Endothelial cell of umbilical vein (primary cell): ENCODE measurements around the gene ATP6V0C. TPM values are rescaled to one million over a fixed set of nuclear protein-coding genes. Genes with fewer than 3 reads are reported as not detected.
A peak's percentile ranks its signal among the peaks of the same experiment; 100 is the strongest.

Experiments used
- BruUV-seq: library from RNA; stranded (reverse); fragments of 400-500 nt; replicated peaks from 2 replicates; lab custom pipeline; 2021; lab: Mats Ljungman, UMichigan
- CTCF ChIA-PET: fragments of 300-600, 350-600 bp; sonication (Branson Sonifier 250); formaldehyde crosslinking; loops from one replicate; lab custom pipeline; 2021; ENCODE audit warnings: antibody characterized with exemption, inconsistent platforms; lab: Charles Lee
- POLR2A ChIA-PET: fragments of 300-600, 350-600 bp; sonication (Branson Sonifier 250); formaldehyde crosslinking; loops from one replicate; lab custom pipeline; 2021; ENCODE audit warnings: antibody characterized with exemption, inconsistent platforms; lab: Charles Lee
- DNase-seq: peaks from one replicate; pipeline ENCODE4 v3.0.0-alpha.2; 2011; ENCODE audit warnings: low read depth, low spot score
- FAIRE-seq: peaks from 2 replicates; lab custom pipeline; 2011; peaks lifted over from hg19 to GRCh38; lab: Jason Lieb, UNC
- H2AFZ ChIP-seq: 2 replicates; pipeline ENCODE4 v1.6.0; 2012; ENCODE audit warnings: low read depth, low read length, control low read depth, inconsistent platforms
- H3K27ac ChIP-seq: 2 replicates; pipeline ENCODE4 v1.5.1; 2011; ENCODE audit warnings: low read depth, mild to moderate bottlenecking, control low read depth, low read length, moderate library complexity; ENCODE audit not compliant: insufficient read depth
- H3K27me3 ChIP-seq, 2 experiments: 2 replicates each; pipeline versions ENCODE4 v1.6.0 to v1.6.1; 2011; ENCODE audit warnings: low read length in 2 of 2, mixed read lengths in 1 of 2; ENCODE audit not compliant: control insufficient read depth in 2 of 2, insufficient read depth in 2 of 2
- H3K36me3 ChIP-seq, 2 experiments: 2 replicates in 1 of 2; 3 replicates in 1 of 2; pipeline ENCODE4 v1.5.1; 2011; ENCODE audit warnings: low read length in 2 of 2, mild to moderate bottlenecking in 1 of 2, moderate library complexity in 1 of 2; ENCODE audit not compliant: control insufficient read depth in 2 of 2, insufficient read depth in 2 of 2; ENCODE audit errors: extremely low read depth in 1 of 2
- H3K4me1 ChIP-seq: 3 replicates; pipeline ENCODE4 v1.5.1; 2011; ENCODE audit warnings: mild to moderate bottlenecking, low read length; ENCODE audit not compliant: control insufficient read depth, insufficient read depth; ENCODE audit errors: extremely low read depth
- H3K4me2 ChIP-seq: 2 replicates; pipeline ENCODE4 v1.6.1; 2011; ENCODE audit warnings: low read length, control low read depth, mixed read lengths; ENCODE audit not compliant: insufficient read depth
- H3K4me3 ChIP-seq, 3 experiments: fragments of 200-600 bp in 1 of 3; sonication (generic), shearing (Covaris generic) in 1 of 3; replicated peaks in 1 of 3; 2 replicates each; pipeline ENCODE4 v1.5.1; 2011 to 2016; ENCODE audit warnings: control low read depth in 3 of 3, low read length in 3 of 3, mild to moderate bottlenecking in 2 of 3, inconsistent platforms in 1 of 3, low read depth in 1 of 3, moderate library complexity in 1 of 3; ENCODE audit not compliant: insufficient read depth in 1 of 3
- H3K79me2 ChIP-seq: 2 replicates; pipeline ENCODE4 v1.6.0; 2012; ENCODE audit warnings: low read length, inconsistent platforms; ENCODE audit not compliant: control insufficient read depth, insufficient read depth
- H3K9ac ChIP-seq: replicated peaks from 2 replicates; pipeline ENCODE3; 2011; ENCODE audit warnings: low read length, control low read depth; ENCODE audit not compliant: insufficient read depth; ENCODE audit errors: extremely low read depth
- H3K9me1 ChIP-seq: replicated peaks from 3 replicates; pipeline ENCODE4 v1.6.0; 2011; ENCODE audit warnings: mild to moderate bottlenecking, low read length; ENCODE audit not compliant: control insufficient read depth, insufficient read depth; ENCODE audit errors: extremely low read depth
- H3K9me3 ChIP-seq: replicated peaks from 2 replicates; pipeline ENCODE4 v1.5.1; 2012; ENCODE audit warnings: low read length, inconsistent platforms; ENCODE audit not compliant: control insufficient read depth, insufficient read depth
- H4K20me1 ChIP-seq: replicated peaks from 2 replicates; pipeline ENCODE3; 2011; ENCODE audit warnings: mild to moderate bottlenecking, low read length; ENCODE audit not compliant: control insufficient read depth, insufficient read depth; ENCODE audit errors: extremely low read depth
- CTCF ChIP-seq, 2 donors: IDR thresholded peaks; 1 replicate in 1 of 2; 2 replicates in 1 of 2; pipeline ENCODE4 v1.5.1; 2011; ENCODE audit warnings: low read length in 2 of 2, mild to moderate bottlenecking in 2 of 2, moderate library complexity in 2 of 2, control low read depth in 1 of 2, inconsistent platforms in 1 of 2, low read depth in 1 of 2; ENCODE audit not compliant: insufficient read depth in 1 of 2; ENCODE audit errors: extremely low read depth in 1 of 2
- EZH2 ChIP-seq: IDR thresholded peaks from 2 replicates; pipeline ENCODE4 v1.6.1; 2012; ENCODE audit warnings: borderline replicate concordance, low read depth, mild to moderate bottlenecking, moderate library complexity, low read length, inconsistent platforms; ENCODE audit not compliant: severe bottlenecking
- POLR2A ChIP-seq: IDR thresholded peaks from 2 replicates; pipeline ENCODE4 v1.6.1; 2012; ENCODE audit warnings: low read depth, mild to moderate bottlenecking, control low read depth, low read length
- dilution Hi-C: fragments of 300-500 bp; cut with MboI; formaldehyde crosslinking; loops from one replicate; pipeline ENCODE4 v1.15.0; 2019; ENCODE audit warnings: low sequenced_read_pairs; ENCODE audit not compliant: extremely low pct_ligation_motif_present
- intact Hi-C: fragments of 100-400 bp; cut with micrococcal nuclease; formaldehyde crosslinking; loops from one replicate; pipeline ENCODE4 v1.10.0; 2022
- polyA plus RNA-seq, 4 experiments: library from polyadenylated mRNA; depleted of rRNA in 3 of 4; stranded (reverse) in 3 of 4; unstranded in 1 of 4; fragments of >200 nt; gene quantifications; 2 replicates each; pipeline versions ENCODE4 v1.2.1 to v1.2.3, GENCODE V29; 2011 to 2012; ENCODE audit warnings: missing spikeins in 1 of 4
- total RNA-seq: library from RNA; stranded (reverse); gene quantifications from 2 replicates; pipeline ENCODE4 v1.2.3, GENCODE V29; 2021

Gene ATP6V0C
- total and polyA plus RNA-seq, 2 donors (not counting 3 experiments of a cell fraction or from before 2014, with no cell fraction given) = 146 to 194 TPM

- Histone ChIP-seq H3K9me1 (no peaks in the 10 kb centered on the region), H3K4me3 (peak overlapping the region in 1 of 3 experiments; percentile 20), H3K9me3 (no peaks in the 10 kb centered on the region), H3K9ac (no peak overlapping the region), H3K79me2 (no peaks in the 10 kb centered on the region), H3K27me3 (no peaks in the 10 kb centered on the region), H4K20me1 (no peaks in the 10 kb centered on the region), H3K36me3 (peaks cover 0 to 15% of the 10 kb centered on the region in 2 experiments), H3K4me1 (no peaks in the 10 kb centered on the region), H2AFZ (no peak overlapping the region), H3K27ac (no peak overlapping the region), H3K4me2 (no peak overlapping the region)
- TF ChIP-seq CTCF (IDR thresholded peaks at IDR 0.05; ENCODE audit: extremely low read depth in 1 of 2, insufficient read depth in 1 of 2, low read depth in 1 of 2, low read length in 2 of 2) (peak; percentile 96 to 99), POLR2A (no peak), EZH2 (no peak)
- DNase-seq = peak; percentile 84
- ChIA-PET POLR2A (no interaction called here), CTCF (interaction anchor here (0.5 to 2.7 kb wide), 28 partner anchors 9 to 822 kb away, joined by 3 to 25 read pairs (median 6); partner anchors contain the start of genes ABCA3, CCNF, ECI1 and NTN3)
- dilution Hi-C loops (no loop called here), intact Hi-C loops (loop anchor here (1.0 to 2.0 kb wide), 5 partner anchors 26 to 232 kb away; partner anchors contain the start of genes ABCA3, CCNF, RNPS1 and TBC1D24)
- BruUV-seq = no TSS peak
- peak; percentile 90 for FAIRE-seq
Measured at GRCh38 chr16:2500918-2501750, 12.6 kb upstream of the ATP6V0C start.
